Stomach smooth muscle (tissue), 2 donors: ENCODE data around the gene S1PR4.

Source experiments
- H3K27ac ChIP-seq: one replicate; pipeline ENCODE4 v1.7.0; 2013; ENCODE audit warnings: mild to moderate bottlenecking, low read length, inconsistent platforms
- H3K27me3 ChIP-seq, 2 donors: one replicate each; pipeline ENCODE4 v1.7.0; 2013; ENCODE audit warnings: low read length in 2 of 2; ENCODE audit not compliant: insufficient read depth in 2 of 2, control insufficient read depth in 1 of 2
- H3K36me3 ChIP-seq, 2 donors: one replicate each; pipeline ENCODE4 v1.7.0; 2013; ENCODE audit warnings: low read length in 2 of 2; ENCODE audit not compliant: control insufficient read depth in 2 of 2, insufficient read depth in 2 of 2
- H3K4me1 ChIP-seq: one replicate; pipeline ENCODE4 v1.7.0; 2013; ENCODE audit warnings: low read length; ENCODE audit not compliant: control insufficient read depth, insufficient read depth
- H3K4me3 ChIP-seq, 2 donors: one replicate each; pipeline ENCODE4 v1.7.0; 2013; ENCODE audit warnings: low read length in 2 of 2
- H3K9ac ChIP-seq, 2 donors: one replicate each; pipeline ENCODE4 v1.7.0; 2013; ENCODE audit warnings: low read length in 2 of 2, mild to moderate bottlenecking in 1 of 2
- H3K9me3 ChIP-seq, 2 donors: one replicate each; pipeline ENCODE4 v1.7.0; 2013; ENCODE audit warnings: low read length in 2 of 2; ENCODE audit not compliant: control insufficient read depth in 2 of 2
- donor health status: healthy.
- donor health status: Pancreatic carcinoma.

Gene S1PR4

GRCh38 chr19:3227054-3227626 is 48.6 kb downstream of the S1PR4 start:
- Histone ChIP-seq H3K27me3 (peaks cover 21 to 28% of the 10 kb centered on the region in 2 donors), H3K36me3 (no peaks in the 10 kb centered on the region), H3K9me3 (no peaks in the 10 kb centered on the region), H3K4me3 (no peak overlapping the region), H3K9ac (no peak overlapping the region), H3K27ac (no peak overlapping the region), H3K4me1 (peaks cover 2% of the 10 kb centered on the region)

- Histone ChIP-seq H3K4me3 (no peak overlapping the region), H3K27me3 (peaks cover 21 to 34% of the 10 kb centered on the region in 2 donors), H3K36me3 (no peaks in the 10 kb centered on the region), H3K4me1 (peaks cover 2% of the 10 kb centered on the region), H3K9me3 (no peaks in the 10 kb centered on the region), H3K27ac (no peak overlapping the region), H3K9ac (no peak overlapping the region)
Observed at GRCh38 chr19:3229346-3229743, 50.8 kb downstream of the S1PR4 start.
